Hepatocyte (in vitro differentiated cells): ENCODE data around the gene FRAS1. TPM values are rescaled to one million over a fixed set of nuclear protein-coding genes. Genes with fewer than 3 reads are reported as not detected.

Source experiments
- DNase-seq: peaks from one replicate; pipeline ENCODE4 v3.0.0-alpha.2; 2016; ENCODE audit warnings: low spot score
- H2AFZ ChIP-seq: fragments of 200-600 bp; sonication (generic); 2 replicates; pipeline ENCODE4 v1.6.0; 2016; ENCODE audit warnings: antibody characterized with exemption, mild to moderate bottlenecking
- H3K27ac ChIP-seq: fragments of 200-600 bp; sonication (generic); 2 replicates; pipeline ENCODE4 v1.5.1; 2016; ENCODE audit warnings: mild to moderate bottlenecking
- H3K27me3 ChIP-seq: fragments of 200-600 bp; sonication (generic); 2 replicates; pipeline ENCODE4 v1.6.1; 2016
- H3K36me3 ChIP-seq: fragments of 200-600 bp; sonication (generic); replicated peaks from 2 replicates; pipeline ENCODE4 v1.5.1; 2016; ENCODE audit warnings: low read depth; ENCODE audit not compliant: insufficient read depth
- H3K4me1 ChIP-seq: fragments of 200-600 bp; sonication (generic); 2 replicates; pipeline ENCODE4 v1.5.1; 2016; ENCODE audit warnings: mild to moderate bottlenecking, moderate library complexity; ENCODE audit not compliant: insufficient read depth
- H3K4me2 ChIP-seq: fragments of 200-600 bp; sonication (generic); 2 replicates; pipeline ENCODE4 v1.6.0; 2016
- H3K4me3 ChIP-seq: fragments of 200-600 bp; sonication (generic); 2 replicates; pipeline ENCODE4 v1.5.1; 2016; ENCODE audit warnings: mild to moderate bottlenecking
- H3K79me2 ChIP-seq: fragments of 200-600 bp; sonication (generic); 2 replicates; pipeline ENCODE4 v1.6.0; 2017; ENCODE audit warnings: mild to moderate bottlenecking
- H3K9me2 ChIP-seq: fragments of 200-600 bp; sonication (generic); replicated peaks from 2 replicates; pipeline ENCODE4 v1.6.0; 2017; ENCODE audit warnings: mild to moderate bottlenecking; ENCODE audit not compliant: insufficient read depth
- H3K9me3 ChIP-seq: fragments of 200-600 bp; sonication (generic); 2 replicates; pipeline ENCODE4 v1.5.1; 2016; ENCODE audit warnings: low read depth, mild to moderate bottlenecking
- H4K20me1 ChIP-seq: fragments of 200-600 bp; sonication (generic); 2 replicates; pipeline ENCODE4 v1.6.0; 2016; ENCODE audit warnings: mild to moderate bottlenecking; ENCODE audit not compliant: insufficient read depth, poor library complexity, severe bottlenecking
- EZH2 ChIP-seq: fragments of 200-600 bp; sonication (generic); IDR thresholded peaks from 2 replicates; pipeline ENCODE4 v1.6.1; 2016; ENCODE audit warnings: antibody characterized with exemption, mild to moderate bottlenecking, borderline replicate concordance
- EZH2phosphoT487 ChIP-seq: fragments of 200-600 bp; sonication (generic); IDR thresholded peaks from one replicate; pipeline ENCODE4 v1.6.1; 2018; ENCODE audit warnings: antibody characterized with exemption, mild to moderate bottlenecking, low read depth, moderate library complexity; ENCODE audit not compliant: unreplicated experiment, severe bottlenecking
- WGBS: methylation state at CpG from one replicate; pipeline ENCODE4 v1.1.6; 2016; ENCODE audit warnings: low lambda C conversion rate; ENCODE audit errors: missing lambda C conversion rate; 5-methylcytosine and 5-hydroxymethylcytosine counted together
- polyA plus RNA-seq: library from polyadenylated mRNA; unstranded; fragments of >200 nt; fragmentation: Nextera tagmentation; extraction: Ambion mirVana; gene quantifications from 2 replicates; pipeline ENCODE4 v1.2.1, GENCODE V29; 2016
- total RNA-seq: library from RNA; depleted of rRNA; stranded (reverse); fragments of >200 nt; gene quantifications from 2 replicates; pipeline ENCODE4 v1.2.3, GENCODE V29; 2014
- TF ChIP-seq, protein P1 (sequence below): fragments of 200-600 bp; sonication (generic); IDR thresholded peaks from 2 replicates; pipeline ENCODE4 v1.5.1; 2016; ENCODE audit warnings: antibody characterized with exemption, mild to moderate bottlenecking; ENCODE audit not compliant: poor library complexity

FRAS1 gene
- total and polyA plus RNA-seq, 2 experiments from 2014 or later: 9.3 to 38.5 TPM

DNA sequence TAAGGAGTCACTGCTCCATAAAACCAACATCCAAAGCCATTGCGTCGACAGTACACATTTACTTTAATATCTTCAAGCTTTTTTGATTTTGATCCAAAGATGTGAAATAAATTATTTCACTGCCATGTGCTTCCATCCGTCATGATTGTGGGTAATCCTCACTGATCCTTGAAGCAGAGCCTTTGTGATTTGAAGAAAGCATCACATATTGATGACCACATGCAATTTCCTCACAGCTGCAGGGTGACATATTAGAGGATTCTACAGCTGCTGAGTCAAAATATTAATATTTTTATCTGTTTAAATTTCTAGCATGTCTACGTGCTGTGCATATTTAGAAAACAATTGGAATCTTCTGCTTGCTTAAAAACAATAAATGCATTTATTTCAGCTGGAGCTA lies 297.7 kb downstream of the FRAS1 start:
- H3K4me1 ChIP-seq: no peaks in the 10 kb centered on the region
- no peaks in the 10 kb centered on the region for H3K9me2 ChIP-seq
- no peak overlapping the region for H2AFZ ChIP-seq
- WGBS: 82% methylated on average over 4 of the region's 4 CpGs
- H3K9me3 ChIP-seq: no peaks in the 10 kb centered on the region
- DNase-seq: no peak
- H3K27me3 ChIP-seq: no peaks in the 10 kb centered on the region
- no peak overlapping the region for H3K27ac ChIP-seq
- H3K4me2 ChIP-seq: no peak overlapping the region
- no peaks in the 10 kb centered on the region for H4K20me1 ChIP-seq
- H3K4me3 ChIP-seq: no peak overlapping the region
- TF ChIP-seq EZH2phosphoT487 (no peak), EZH2 (no peak)
- TF ChIP-seq, protein P1, sequence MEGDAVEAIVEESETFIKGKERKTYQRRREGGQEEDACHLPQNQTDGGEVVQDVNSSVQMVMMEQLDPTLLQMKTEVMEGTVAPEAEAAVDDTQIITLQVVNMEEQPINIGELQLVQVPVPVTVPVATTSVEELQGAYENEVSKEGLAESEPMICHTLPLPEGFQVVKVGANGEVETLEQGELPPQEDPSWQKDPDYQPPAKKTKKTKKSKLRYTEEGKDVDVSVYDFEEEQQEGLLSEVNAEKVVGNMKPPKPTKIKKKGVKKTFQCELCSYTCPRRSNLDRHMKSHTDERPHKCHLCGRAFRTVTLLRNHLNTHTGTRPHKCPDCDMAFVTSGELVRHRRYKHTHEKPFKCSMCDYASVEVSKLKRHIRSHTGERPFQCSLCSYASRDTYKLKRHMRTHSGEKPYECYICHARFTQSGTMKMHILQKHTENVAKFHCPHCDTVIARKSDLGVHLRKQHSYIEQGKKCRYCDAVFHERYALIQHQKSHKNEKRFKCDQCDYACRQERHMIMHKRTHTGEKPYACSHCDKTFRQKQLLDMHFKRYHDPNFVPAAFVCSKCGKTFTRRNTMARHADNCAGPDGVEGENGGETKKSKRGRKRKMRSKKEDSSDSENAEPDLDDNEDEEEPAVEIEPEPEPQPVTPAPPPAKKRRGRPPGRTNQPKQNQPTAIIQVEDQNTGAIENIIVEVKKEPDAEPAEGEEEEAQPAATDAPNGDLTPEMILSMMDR: no peak
- no peaks in the 10 kb centered on the region for H3K36me3 ChIP-seq
- H3K79me2 ChIP-seq: no peaks in the 10 kb centered on the region

DNA sequence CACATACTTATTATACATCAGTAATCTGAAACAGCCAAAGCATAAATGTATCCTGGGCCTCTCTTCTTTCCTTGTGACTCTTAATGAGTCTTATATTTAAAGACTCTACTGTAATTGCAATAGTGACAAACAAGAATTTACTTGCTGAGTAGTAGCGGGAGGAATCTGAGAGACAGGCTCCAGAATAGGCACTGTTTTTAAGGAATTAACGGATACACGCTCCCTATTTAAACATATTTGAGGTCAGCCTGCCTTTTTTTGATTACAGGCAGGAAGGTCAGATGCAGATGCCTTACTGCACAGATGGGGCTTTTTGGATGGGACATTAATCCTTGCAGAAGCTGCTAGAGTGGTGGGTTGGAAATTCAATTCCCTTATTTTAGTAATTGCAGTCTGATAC lies 298.2 kb downstream of the FRAS1 start:
- no peak overlapping the region for H3K27ac ChIP-seq
- no peaks in the 10 kb centered on the region for H3K36me3 ChIP-seq
- 75% methylated on average over 3 of the region's 3 CpGs for WGBS
- no peak overlapping the region for H2AFZ ChIP-seq
- no peaks in the 10 kb centered on the region for H3K4me1 ChIP-seq
- no peaks in the 10 kb centered on the region for H3K9me2 ChIP-seq
- H3K9me3 ChIP-seq: no peaks in the 10 kb centered on the region
- no peaks in the 10 kb centered on the region for H3K79me2 ChIP-seq
- H3K4me3 ChIP-seq: no peak overlapping the region
- H4K20me1 ChIP-seq: no peaks in the 10 kb centered on the region
- TF ChIP-seq, protein P1: no peak
- TF ChIP-seq EZH2phosphoT487: no peak
- TF ChIP-seq EZH2: no peak
- H3K4me2 ChIP-seq: no peak overlapping the region
- H3K27me3 ChIP-seq: no peaks in the 10 kb centered on the region
- no peak for DNase-seq

DNA sequence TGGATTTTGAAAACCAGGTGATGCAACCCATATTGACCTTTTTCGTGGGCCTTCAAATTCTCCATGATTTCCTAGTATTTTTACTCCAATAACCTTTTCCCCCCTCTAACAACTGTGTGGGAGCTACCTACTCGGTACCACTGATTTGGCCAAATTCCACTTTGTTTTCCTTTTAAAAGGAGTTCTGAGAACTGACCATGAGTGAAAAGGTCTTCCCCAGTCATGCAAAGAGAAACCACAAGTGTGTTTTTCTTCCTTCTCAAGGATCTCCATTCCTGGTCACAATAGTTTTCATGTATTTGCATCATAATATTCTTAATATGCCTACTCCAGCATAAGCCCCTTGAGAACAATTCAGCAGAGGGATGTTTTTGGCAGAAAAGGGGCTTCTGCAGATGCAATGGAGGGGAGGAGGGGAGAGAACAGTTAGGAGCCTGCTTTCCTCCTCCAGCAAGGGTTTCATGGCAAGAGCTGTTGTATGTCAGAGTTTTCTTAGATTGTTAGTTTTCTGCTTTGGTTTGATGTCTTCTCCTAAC lies 299.2 kb downstream of the FRAS1 start:
- Histone ChIP-seq H3K79me2 (no peaks in the 10 kb centered on the region), H3K4me3 (no peak overlapping the region), H3K27me3 (no peaks in the 10 kb centered on the region), H2AFZ (no peak overlapping the region), H3K9me2 (no peaks in the 10 kb centered on the region), H3K27ac (no peak overlapping the region), H3K9me3 (no peaks in the 10 kb centered on the region), H3K4me2 (no peak overlapping the region), H3K36me3 (no peaks in the 10 kb centered on the region), H3K4me1 (no peaks in the 10 kb centered on the region), H4K20me1 (no peaks in the 10 kb centered on the region)
- no peak for DNase-seq
- 92% methylated on average over 2 of the region's 2 CpGs for WGBS
- no peak for TF ChIP-seq EZH2phosphoT487
- no peak for TF ChIP-seq EZH2
- TF ChIP-seq, protein P1: no peak
